SU-DHL-6 (cell line): ENCODE measurements around the gene BIN2.

Source experiments
- CTCF ChIP-seq: fragments of 200-600 bp; sonication (generic); IDR thresholded peaks from one replicate; pipeline ENCODE4 v1.5.1; 2017; ENCODE audit warnings: antibody characterized with exemption, mild to moderate bottlenecking, low read length, moderate library complexity; ENCODE audit not compliant: insufficient read depth, poor library complexity, severe bottlenecking
- EZH2phosphoT487 ChIP-seq: fragments of 200-600 bp; sonication (generic), shearing (Covaris generic); conservative IDR thresholded peaks from 2 replicates; pipeline ENCODE4 v1.6.1; 2018; ENCODE audit warnings: mild to moderate bottlenecking, antibody characterized with exemption, low read length, moderate library complexity, mixed read lengths

- no peak for TF ChIP-seq CTCF
- no peak for TF ChIP-seq EZH2phosphoT487
These were observed 42.6 kb downstream of the BIN2 start for GRCh38 chr12:51281202-51281924.
